HG03280 (cell line): Measurements from ENCODE around the gene CEP170B.

ENCODE experiments used
- ATAC-seq: cut with Tn5 transposase; IDR thresholded peaks from one replicate; pipeline ENCODE4 v1.9.1; 2021; ENCODE audit warnings: mild to moderate bottlenecking, moderate library complexity; ENCODE audit not compliant: unreplicated experiment

Gene CEP170B

DNA sequence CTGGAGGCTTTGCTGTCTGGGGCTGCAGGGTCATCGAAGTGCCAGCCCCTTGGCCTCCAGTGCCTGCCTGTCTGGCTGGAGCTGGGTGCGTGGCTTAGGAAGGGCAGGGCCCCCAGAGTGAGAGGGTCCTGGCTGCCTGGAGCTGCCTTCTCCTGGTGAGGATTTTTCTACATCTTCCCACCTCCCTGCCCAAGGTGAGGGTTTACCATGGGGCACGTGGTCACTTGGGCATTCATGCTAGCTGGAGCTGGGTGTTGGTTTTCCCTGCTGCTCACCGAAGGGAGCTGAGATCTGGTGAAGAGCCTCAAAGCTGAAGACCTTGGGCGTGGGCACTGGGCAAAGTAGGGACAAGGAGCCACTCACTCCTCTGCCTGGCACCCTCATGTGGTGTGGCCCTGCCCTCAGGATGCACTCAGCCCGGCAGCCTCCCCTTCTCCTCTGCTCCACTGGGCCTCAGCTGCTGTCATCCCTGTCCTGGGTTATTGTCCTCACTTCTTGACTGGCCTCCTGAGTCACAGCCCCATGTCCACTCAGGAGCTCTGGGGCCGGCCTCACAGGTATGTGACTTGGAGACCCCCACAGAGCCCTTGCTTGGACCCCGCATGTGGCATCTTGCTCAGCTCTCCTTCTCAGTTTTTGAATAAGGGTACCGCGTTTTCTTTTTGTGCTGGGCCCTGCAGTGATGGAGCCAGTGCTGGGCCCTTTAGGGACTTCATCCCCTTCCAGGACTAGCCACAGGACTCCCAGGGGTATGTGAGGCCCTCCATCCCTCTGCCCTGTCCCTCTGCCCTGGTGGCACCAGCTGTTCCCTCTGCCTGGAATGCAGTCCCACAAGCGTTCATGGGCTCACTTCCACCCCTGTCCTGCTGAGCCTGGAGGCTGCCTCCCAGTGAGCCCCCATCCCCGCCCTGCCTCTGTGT lies 1.6 kb downstream of the CEP170B start:
- ATAC-seq, result no peak

GRCh38 chr14:104867371-104868059 lies 2.4 kb downstream of the CEP170B start:
- ATAC-seq, result no peak

DNA sequence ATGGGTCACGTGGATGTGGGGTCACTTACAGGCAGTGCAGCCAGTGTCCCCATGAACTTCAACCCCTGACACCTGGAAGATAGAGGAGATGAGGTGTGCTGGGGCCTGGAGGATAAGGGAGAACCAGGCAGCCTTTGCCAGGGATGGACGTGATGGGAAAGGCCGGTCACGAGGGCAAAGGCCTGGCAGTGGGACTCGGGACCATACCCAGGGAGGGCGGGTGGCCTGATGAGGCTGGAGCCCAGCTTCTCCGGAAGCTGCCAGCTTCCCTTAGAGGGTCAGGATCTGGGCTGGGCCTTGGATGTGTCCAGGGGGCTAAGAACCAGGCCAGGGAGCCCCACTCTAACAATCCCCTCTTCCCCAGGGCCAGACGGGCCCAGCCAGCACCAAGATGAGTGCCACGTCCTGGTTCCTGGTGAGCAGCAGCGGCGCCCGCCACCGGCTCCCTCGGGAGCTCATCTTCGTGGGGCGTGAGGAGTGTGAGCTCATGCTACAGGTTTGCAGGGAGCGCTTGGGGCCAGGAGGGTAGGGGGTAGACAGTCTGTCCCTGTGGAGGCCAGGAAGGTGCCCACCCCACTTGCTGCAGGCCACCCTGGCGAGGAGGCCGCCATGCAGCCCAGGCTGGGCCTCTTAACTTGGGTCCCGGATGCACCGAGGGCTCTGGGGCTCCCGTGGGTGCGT lies 3.1 kb downstream of the CEP170B start:
- ATAC-seq, result no peak

DNA sequence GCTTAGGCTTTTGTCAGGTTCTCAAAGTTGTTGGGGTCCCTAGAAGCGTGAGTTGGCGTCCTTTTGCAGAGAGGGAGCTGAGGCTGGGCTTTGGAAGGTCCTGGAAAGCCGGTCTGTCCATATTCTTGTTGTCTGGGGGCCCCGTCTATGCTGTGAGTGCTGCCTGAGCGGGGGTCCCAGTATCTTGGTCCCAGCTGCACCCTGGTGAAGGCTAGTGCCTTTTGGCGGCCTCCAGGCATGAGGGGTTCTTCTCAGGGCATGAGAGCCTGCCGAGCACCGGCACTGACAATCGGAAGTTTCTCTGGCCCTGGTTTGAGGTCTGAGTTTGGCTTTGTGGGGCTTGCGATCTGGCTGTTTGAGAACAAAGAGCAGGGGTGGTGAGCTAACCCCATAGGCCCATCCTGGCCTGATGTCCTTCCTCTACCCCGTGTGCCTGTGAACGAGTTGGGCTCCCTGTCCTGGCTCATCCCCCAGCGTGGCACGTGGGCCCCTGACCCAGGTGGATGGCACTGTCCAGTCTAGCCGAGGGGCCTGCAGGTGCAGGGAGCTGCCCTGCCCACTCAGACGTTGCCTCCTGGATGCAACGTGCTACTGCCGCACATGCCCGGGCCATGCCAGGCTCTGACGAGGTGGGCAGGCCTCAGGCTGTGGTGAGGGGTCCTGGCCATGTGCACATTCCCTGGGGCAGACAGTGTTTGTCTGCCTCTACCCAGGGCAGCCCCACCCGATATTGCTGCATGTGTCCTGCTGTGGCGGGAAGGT lies 3.9 kb downstream of the CEP170B start:
- no peak for ATAC-seq

GRCh38 chr14:104869669-104870367 lies 4.8 kb downstream of the CEP170B start:
- ATAC-seq, result no peak

- ATAC-seq, result no peak
Observed at GRCh38 chr14:104870368-104871144, 5.5 kb downstream of the CEP170B start.

DNA sequence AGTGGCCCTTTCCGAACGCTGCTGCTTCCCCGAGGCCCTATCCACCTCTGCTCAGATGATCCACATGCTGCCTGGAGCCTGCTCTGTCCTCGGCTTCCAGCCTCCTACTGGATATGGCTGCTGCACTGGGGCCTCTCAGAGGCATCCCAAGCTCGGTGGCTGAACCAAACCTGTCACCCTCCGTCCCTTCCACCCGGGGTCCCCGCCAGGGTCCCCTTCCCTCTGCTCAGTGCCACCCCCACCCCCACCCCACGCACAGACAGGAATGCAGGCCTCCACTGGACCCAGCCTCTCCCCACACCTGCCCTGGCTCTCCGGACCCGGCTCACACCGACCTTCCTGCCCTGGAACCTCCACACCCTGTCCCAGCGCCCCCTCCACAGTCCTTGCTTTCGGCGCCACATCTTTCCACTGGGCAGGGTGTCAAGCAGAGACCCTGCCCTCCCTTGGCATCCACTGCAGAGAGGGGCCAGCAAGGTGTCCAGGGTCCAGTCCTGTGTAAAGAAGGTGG lies 6.1 kb downstream of the CEP170B start:
- no peak for ATAC-seq

DNA sequence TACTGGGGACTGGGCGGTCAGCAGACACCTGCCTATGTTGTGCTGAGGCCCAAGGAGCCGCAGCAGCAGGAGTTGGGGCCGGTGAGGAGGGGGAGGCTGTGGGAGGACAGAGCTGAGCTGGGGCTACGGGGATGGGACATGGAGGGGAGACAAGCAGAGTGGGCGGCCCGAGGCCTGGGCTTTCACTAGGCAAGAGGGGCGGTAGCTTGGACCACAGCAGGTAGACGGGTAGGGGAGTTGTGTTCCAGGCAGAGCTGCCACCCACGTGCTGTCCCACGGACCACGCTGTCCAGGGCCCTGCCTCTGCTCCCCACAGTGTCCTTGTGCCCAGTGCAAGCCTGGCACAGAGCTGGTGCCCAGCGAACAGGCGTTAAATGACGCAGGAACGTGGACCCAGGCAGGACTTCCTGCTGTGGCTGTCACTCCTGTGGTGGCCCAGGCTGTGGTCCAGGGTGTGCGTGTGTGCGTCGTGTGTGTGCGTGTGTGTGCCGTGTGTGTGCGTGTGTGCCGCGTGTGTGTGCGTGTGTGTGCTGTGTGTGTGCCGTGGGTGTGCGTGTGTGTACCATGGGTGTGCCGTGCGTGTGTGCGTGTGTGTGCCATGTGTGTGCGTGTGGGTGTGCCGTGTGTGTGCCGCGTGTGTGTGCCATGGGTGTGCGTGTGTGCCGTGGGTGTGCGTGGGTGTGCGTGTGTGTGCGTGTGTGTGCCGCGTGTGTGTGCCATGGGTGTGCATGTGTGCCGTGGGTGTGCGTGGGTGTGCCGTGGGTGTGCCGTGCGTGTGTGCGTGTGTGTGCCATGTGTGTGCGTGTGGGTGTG lies 6.8 kb downstream of the CEP170B start:
- no peak for ATAC-seq

DNA sequence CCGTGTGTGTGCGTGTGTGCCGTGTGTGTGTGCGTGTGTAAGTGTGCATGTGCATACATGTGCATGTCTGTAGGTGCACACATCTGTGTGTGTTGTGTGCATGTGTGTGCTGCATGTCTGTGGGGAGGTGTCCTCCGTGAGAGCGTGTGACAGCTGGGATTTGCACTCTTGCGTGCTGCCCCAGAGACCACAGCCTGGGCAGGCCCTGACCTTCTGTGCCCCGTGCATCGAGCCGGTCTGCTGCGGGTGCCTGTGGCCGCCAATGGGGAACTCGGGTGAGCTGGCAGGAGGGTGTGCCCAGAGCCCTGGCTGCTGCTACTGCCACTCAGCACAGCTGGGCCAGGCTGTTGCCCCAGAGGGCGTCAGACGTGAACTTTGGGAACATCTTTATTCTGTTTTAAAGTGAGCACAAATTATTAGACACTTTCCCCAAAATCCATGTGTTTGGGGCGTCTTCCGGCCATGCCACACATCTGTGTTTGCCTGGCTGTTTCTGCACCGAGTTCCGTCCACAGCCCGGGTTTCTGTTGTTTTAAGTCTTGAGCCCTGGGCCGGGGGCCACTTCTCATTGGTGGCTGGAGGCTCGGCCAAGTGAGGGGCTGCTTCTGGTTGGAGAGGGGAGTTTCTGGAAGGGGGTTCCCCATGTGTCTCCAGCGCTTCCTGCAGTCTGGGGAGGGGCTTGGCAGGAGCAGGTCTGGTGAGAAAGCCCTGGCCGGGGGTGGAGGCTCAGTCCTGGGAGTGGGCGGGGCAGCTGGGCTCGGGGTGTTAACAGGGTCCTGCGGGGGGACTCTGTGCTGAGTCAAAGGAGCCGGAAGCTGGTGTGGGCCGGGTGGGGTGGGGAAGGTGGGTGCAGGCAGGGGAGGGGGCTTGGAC lies 7.6 kb downstream of the CEP170B start:
- ATAC-seq, result no peak

DNA sequence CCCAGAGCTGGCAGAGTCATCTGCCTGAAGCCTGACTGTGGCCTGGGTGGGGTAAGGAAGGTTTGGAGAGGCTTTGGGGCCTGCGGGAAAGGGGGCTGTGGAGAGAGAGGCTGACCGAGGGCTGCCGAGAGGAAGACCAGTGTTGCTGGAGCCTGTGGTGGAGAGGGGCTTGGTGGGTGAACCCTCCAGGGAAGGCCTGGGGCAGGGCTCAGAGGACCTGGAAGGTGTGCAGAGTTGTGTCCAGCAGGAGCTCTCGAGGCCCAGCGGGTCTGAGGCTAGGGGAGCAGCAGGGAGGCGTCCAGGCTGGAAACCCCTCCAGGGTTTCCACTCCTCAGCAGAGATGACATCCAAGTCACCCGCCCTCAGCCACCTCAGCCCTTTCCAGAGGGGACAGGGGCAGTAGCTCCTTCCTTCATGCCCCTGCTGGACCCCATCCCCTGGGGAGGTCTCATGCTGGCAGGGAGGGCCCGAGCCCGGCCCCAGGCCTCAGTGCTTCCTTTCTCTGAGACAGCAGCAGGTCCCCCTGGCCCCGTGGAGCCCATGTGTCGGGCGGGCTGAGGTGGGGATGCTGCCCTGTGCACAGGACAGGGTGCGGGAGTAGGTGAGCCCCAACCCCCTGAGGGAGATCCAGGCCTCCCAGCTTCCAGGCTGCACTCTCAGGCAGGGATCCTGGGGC lies 8.4 kb downstream of the CEP170B start:
- ATAC-seq, result no peak

DNA sequence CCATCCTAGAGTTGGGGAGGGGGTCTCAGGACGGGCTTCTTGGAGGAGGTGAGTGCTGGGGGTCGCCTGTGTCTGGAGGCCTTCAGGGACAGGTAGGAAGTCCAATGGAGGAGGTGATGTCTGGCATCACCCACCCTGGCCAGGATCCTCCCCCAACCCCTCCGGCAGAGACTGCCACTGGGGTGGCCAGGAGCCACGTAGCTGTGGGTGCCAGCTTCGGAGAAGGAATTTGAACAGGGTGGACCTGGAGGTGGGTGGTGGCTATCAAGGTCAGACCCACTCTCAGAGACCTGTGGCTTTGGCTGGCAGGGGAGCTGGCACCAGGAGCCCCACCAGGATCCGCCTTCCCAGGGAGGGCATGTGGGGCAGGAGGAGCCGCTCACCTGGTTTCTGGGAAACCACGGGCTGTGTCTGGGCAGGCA lies 9.1 kb downstream of the CEP170B start:
- no peak for ATAC-seq

- ATAC-seq, result no peak
Observed at GRCh38 chr14:104874571-104875411, 9.7 kb downstream of the CEP170B start.

GRCh38 chr14:104875412-104875751 lies 10.3 kb downstream of the CEP170B start:
- ATAC-seq, result no peak

DNA sequence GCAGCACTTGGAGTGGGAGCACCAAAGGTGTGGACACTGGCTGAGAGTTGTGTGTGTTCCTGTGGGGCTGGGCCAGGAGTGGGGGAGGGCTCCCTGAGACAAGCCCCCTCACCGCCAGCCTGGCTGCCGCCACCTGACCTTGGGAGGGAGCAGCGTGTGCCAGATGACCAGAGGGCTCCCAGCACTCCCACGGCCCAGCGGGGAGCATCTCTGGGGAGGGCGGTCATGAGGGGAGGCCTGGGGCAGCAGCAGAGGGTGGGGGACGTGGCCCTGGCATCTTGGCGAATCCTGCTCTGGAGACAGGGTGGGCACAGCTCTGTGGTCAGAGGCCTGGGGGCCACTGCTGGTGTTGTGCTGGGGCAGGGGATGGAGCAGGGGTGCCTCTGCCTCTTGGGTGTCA lies 10.7 kb downstream of the CEP170B start:
- ATAC-seq, result no peak

- ATAC-seq, result no peak
Observed at GRCh38 chr14:104876251-104876699, 11.2 kb downstream of the CEP170B start.
